Psoas muscle (tissue), 8 donors: ENCODE measurements around the gene LARP1B. TPM values are rescaled to one million over a fixed set of nuclear protein-coding genes. Genes with fewer than 3 reads are reported as not detected.
"Not testable (repeated sequence)": the region's sequence is repeated elsewhere in the genome, so short reads cannot be mapped to it uniquely, and the experiment has no call there.

ENCODE experiments used
- ATAC-seq, 4 donors: fragments of 200-7000 bp; cut with Tn5 transposase; one replicate each; pipeline ENCODE4 v1.9.1; 2020; ENCODE audit warnings: moderate library complexity in 3 of 4, mild to moderate bottlenecking in 2 of 4
- DNase-seq, 2 donors: peaks; one replicate each; pipeline ENCODE4 v3.0.0-alpha.2; 2020
- H3K27ac ChIP-seq: fragments of 200-600 bp; one replicate; pipeline ENCODE4 v1.8.0; 2022
- H3K27me3 ChIP-seq, 3 donors: fragments of 200-600 bp in 1 of 3; one replicate each; pipeline versions ENCODE4 v1.6.1 to v1.8.0; 2013 to 2022; ENCODE audit warnings: low read length in 2 of 3, mild to moderate bottlenecking in 2 of 3, moderate library complexity in 1 of 3; ENCODE audit not compliant: insufficient read depth in 3 of 3
- H3K36me3 ChIP-seq, 2 donors: fragments of 200-600 bp in 1 of 2; one replicate each; pipeline versions ENCODE4 v1.6.1 to v1.8.0; 2013 to 2022; ENCODE audit warnings: low read depth in 1 of 2, mild to moderate bottlenecking in 1 of 2, moderate library complexity in 1 of 2; ENCODE audit not compliant: insufficient read depth in 1 of 2
- H3K4me1 ChIP-seq: fragments of 200-600 bp; one replicate; pipeline ENCODE4 v1.8.0; 2022
- H3K4me3 ChIP-seq: fragments of 200-600 bp; one replicate; pipeline ENCODE4 v1.8.0; 2022; ENCODE audit warnings: mild to moderate bottlenecking
- H3K9me3 ChIP-seq: fragments of 200-600 bp; one replicate; pipeline ENCODE4 v1.8.0; 2022
- CTCF ChIP-seq: fragments of 200-600 bp; IDR thresholded peaks from one replicate; pipeline ENCODE4 v1.8.0; 2022; ENCODE audit warnings: antibody characterized with exemption
- WGBS, 3 donors: extraction: QIAGEN DNeasy Blood & Tissue Kit; methylation state at CpG; one replicate each; pipeline versions ENCODE4 v1.1.6 to v1.1.7; 2013; 5-methylcytosine and 5-hydroxymethylcytosine counted together
- intact Hi-C, 2 donors: fragments of 100-400 bp; cut with DNase I; formaldehyde crosslinking; loops; one replicate each; pipeline versions ENCODE4 v1.11.0 to v1.14.2; 2022
- polyA plus RNA-seq, 3 donors: library from polyadenylated mRNA; stranded (reverse); fragments of 200-250 nt; gene quantifications; one replicate each; pipeline ENCODE4 v1.2.3, GENCODE V29; 2013
- total RNA-seq, 4 donors: library from RNA; stranded (reverse); fragmentation: NEBNext Ultra II Directional in 2 of 4; extraction: Animal tissue kit (Norgen Biotek cat#: 25700) in 2 of 4; gene quantifications; one replicate each; pipeline versions ENCODE4 v1.2.1 to v1.2.4, GENCODE V29; 2021 to 2023
- donor health status: healthy with polysubstance abuse.
- donor health status: DM: no; HTN: no; CAD: no; lungs with moderate emphysema.
- donor health status: Bipolar disorder and iron deficiency.
- donor health status: healthy.
- donor health status: DM: yes; HTN: yes; CAD: no.
- donor health status: DM: no; HTN: no; CAD: no.
- donor health status: DM: no; HTN: no; CAD: no.
- donor health status: DM: yes; HTN: yes; CAD: no.

LARP1B gene
- total and polyA plus RNA-seq, 7 donors: 8.3 to 23.6 (median 16.6) TPM

GRCh38 chr4:128247906-128248305 lies 186.8 kb downstream of the LARP1B start:
- ATAC-seq (no peak), DNase-seq (no peak)
- H3K27ac ChIP-seq: no peak overlapping the region
- no peaks in the 10 kb centered on the region for H3K27me3 ChIP-seq
- no peaks in the 10 kb centered on the region for H3K36me3 ChIP-seq
- H3K9me3 ChIP-seq: no peaks in the 10 kb centered on the region
- TF ChIP-seq CTCF: no peak
- no peaks in the 10 kb centered on the region for H3K4me1 ChIP-seq
- 97 to 100% (median 97%) methylated on average over 1 of the region's 1 CpG for WGBS, 3 donors
- no peak overlapping the region for H3K4me3 ChIP-seq
- intact Hi-C loops: no loop called here

- Histone ChIP-seq H3K4me3 (no peak overlapping the region), H3K4me1 (no peaks in the 10 kb centered on the region), H3K9me3 (no peaks in the 10 kb centered on the region), H3K27ac (no peak overlapping the region), H3K27me3 (no peaks in the 10 kb centered on the region), H3K36me3 (no peaks in the 10 kb centered on the region)
- TF ChIP-seq CTCF: no peak
- 65 to 70% (median 66%) methylated on average over 4 of the region's 4 CpGs for WGBS, 3 donors
- intact Hi-C loops: no loop called here
- no peak for ATAC-seq
- no peak for DNase-seq
Observed at GRCh38 chr4:128249787-128250668, 188.9 kb downstream of the LARP1B start.

- no peaks in the 10 kb centered on the region for H3K36me3 ChIP-seq
- WGBS, 3 donors: 90 to 94% (median 90%) methylated on average over 3 of the region's 3 CpGs
- H3K9me3 ChIP-seq: no peaks in the 10 kb centered on the region
- DNase-seq: no peak
- no peak overlapping the region for H3K27ac ChIP-seq
- ATAC-seq: no peak
- intact Hi-C loops: no loop called here
- no peak overlapping the region for H3K4me3 ChIP-seq
- TF ChIP-seq CTCF: no peak
- no peaks in the 10 kb centered on the region for H3K4me1 ChIP-seq
- no peaks in the 10 kb centered on the region for H3K27me3 ChIP-seq
Observed at GRCh38 chr4:128255906-128256305, 194.8 kb downstream of the LARP1B start.

- Histone ChIP-seq H3K9me3 (no peaks in the 10 kb centered on the region), H3K27me3 (no peaks in the 10 kb centered on the region), H3K4me3 (no peak overlapping the region), H3K36me3 (no peaks in the 10 kb centered on the region), H3K4me1 (no peaks in the 10 kb centered on the region), H3K27ac (no peak overlapping the region)
- DNase-seq (no peak), ATAC-seq (no peak)
- TF ChIP-seq CTCF: no peak
- 43 to 46% (median 46%) methylated on average over 1 of the region's 1 CpG for WGBS, 3 donors
- intact Hi-C loops: no loop called here
Observed at GRCh38 chr4:128256539-128256938, 195.4 kb downstream of the LARP1B start.

- WGBS, 3 donors: 81 to 88% (median 85%) methylated on average over 4 of the region's 4 CpGs
- H3K4me3 ChIP-seq, H3K27me3 ChIP-seq, intact Hi-C loops, H3K9me3 ChIP-seq, ATAC-seq, DNase-seq, H3K4me1 ChIP-seq, H3K36me3 ChIP-seq, H3K27ac ChIP-seq: not testable (repeated sequence)
Observed at GRCh38 chr4:128258166-128258565, 197.1 kb downstream of the LARP1B start.

- H3K27me3 ChIP-seq, H3K9me3 ChIP-seq, H3K4me3 ChIP-seq, H3K36me3 ChIP-seq, ATAC-seq, intact Hi-C loops, DNase-seq, H3K27ac ChIP-seq, H3K4me1 ChIP-seq: not testable (repeated sequence)
- WGBS, 3 donors: 61 to 80% (median 75%) methylated on average over 5 of the region's 5 CpGs
Observed at GRCh38 chr4:128259889-128260288, 198.8 kb downstream of the LARP1B start.
